ENCODE results near the gene AP1S2. TPM values are rescaled to one million over a fixed set of nuclear protein-coding genes. Genes with fewer than 3 reads are reported as not detected.

AP1S2 gene
- total and polyA plus RNA-seq, 10 of the 15 experiments (the other 5 are each of a cell fraction or from before 2014, with no cell fraction given), result 25.6 to 105 (median 50.7) TPM

GRCh38 chrX:15797707-15798106 lies 56.9 kb downstream of the AP1S2 start (continued):
- TF ChIP-seq ZBTB33 (IDR thresholded peaks at IDR 0.05), result no peak
- TF ChIP-seq TAF1 (IDR thresholded peaks at IDR 0.05; ENCODE audit: borderline replicate concordance, low read depth, low read length), result no peak
- no peak for TF ChIP-seq ZNF687 (IDR thresholded peaks at IDR 0.05)
- no peak for TF ChIP-seq CREM (IDR thresholded peaks at IDR 0.05; ENCODE audit: low read depth)

- in situ Hi-C loops (cut with MboI), result no loop called here
- Histone ChIP-seq H3K79me2 (ENCODE audit: control insufficient read depth, insufficient read depth, low read length) (peaks cover 27% of the 10 kb centered on the region), H3K27ac (ENCODE audit: control insufficient read depth, insufficient read depth) (peak overlapping the region; percentile 67), H3K4me2 (ENCODE audit: control insufficient read depth, insufficient read depth) (peak overlapping the region; percentile 72), H3K36me3 (ENCODE audit: control insufficient read depth in 2 of 2, insufficient read depth in 2 of 2, low read length in 1 of 2) (peaks cover 0 to 15% of the 10 kb centered on the region in 2 experiments; a peak in 1 of 4 replicates), H2AFZ (ENCODE audit: control insufficient read depth, low read depth, low read length) (peak overlapping the region; percentile 90), H4K20me1 (ENCODE audit: control insufficient read depth, insufficient read depth) (no peaks in the 10 kb centered on the region), H3K4me3 (peak overlapping the region; percentile 71), H3K9ac (ENCODE audit: control insufficient read depth, insufficient read depth, low read length) (peak overlapping the region; percentile 78), H3K9me3 (replicated peaks; ENCODE audit: control insufficient read depth, insufficient read depth, low read length) (no peaks in the 10 kb centered on the region), H3K4me1 (ENCODE audit: control insufficient read depth, insufficient read depth, low read length) (no peaks in the 10 kb centered on the region), H3K27me3 (replicated peaks in 1 of 2; ENCODE audit: control insufficient read depth in 2 of 2, insufficient read depth in 2 of 2, low read length in 1 of 2) (no peaks in the 10 kb centered on the region)
- ChIA-PET RAD21 (ENCODE audit: unreplicated experiment) (interaction anchor here (0.6 to 1.5 kb wide), 5 partner anchors 8 to 65 kb away, joined by 3 to 5 read pairs (median 3); partner anchors contain the start of gene AP1S2), SMC1A (ENCODE audit: uncharacterized antibody, unreplicated experiment) (interaction anchor here (0.8 to 3.2 kb wide), 5 partner anchors 9 to 65 kb away, joined by 3 to 16 read pairs (median 9); no protein-coding TSS in a partner anchor), POLR2A (interaction anchor here (0.8 to 2.5 kb wide), 6 partner anchors 8 to 124 kb away, joined by 3 to 18 read pairs (median 8); partner anchors contain the start of gene AP1S2), CTCF (interaction anchor here (1.0 to 1.7 kb wide), 4 partner anchors 9 to 64 kb away, joined by 3 to 8 read pairs (median 4); partner anchors contain the start of gene AP1S2)
- WGBS (ENCODE audit: insufficient coverage, insufficient replicate concordance, low lambda C conversion rate, missing lambda C conversion rate), result 0% methylated on average over 15 of the region's 15 CpGs
- TSS peak; percentile 86 for BruUV-seq (replicated peaks)
- TF ChIP-seq, protein P1, sequence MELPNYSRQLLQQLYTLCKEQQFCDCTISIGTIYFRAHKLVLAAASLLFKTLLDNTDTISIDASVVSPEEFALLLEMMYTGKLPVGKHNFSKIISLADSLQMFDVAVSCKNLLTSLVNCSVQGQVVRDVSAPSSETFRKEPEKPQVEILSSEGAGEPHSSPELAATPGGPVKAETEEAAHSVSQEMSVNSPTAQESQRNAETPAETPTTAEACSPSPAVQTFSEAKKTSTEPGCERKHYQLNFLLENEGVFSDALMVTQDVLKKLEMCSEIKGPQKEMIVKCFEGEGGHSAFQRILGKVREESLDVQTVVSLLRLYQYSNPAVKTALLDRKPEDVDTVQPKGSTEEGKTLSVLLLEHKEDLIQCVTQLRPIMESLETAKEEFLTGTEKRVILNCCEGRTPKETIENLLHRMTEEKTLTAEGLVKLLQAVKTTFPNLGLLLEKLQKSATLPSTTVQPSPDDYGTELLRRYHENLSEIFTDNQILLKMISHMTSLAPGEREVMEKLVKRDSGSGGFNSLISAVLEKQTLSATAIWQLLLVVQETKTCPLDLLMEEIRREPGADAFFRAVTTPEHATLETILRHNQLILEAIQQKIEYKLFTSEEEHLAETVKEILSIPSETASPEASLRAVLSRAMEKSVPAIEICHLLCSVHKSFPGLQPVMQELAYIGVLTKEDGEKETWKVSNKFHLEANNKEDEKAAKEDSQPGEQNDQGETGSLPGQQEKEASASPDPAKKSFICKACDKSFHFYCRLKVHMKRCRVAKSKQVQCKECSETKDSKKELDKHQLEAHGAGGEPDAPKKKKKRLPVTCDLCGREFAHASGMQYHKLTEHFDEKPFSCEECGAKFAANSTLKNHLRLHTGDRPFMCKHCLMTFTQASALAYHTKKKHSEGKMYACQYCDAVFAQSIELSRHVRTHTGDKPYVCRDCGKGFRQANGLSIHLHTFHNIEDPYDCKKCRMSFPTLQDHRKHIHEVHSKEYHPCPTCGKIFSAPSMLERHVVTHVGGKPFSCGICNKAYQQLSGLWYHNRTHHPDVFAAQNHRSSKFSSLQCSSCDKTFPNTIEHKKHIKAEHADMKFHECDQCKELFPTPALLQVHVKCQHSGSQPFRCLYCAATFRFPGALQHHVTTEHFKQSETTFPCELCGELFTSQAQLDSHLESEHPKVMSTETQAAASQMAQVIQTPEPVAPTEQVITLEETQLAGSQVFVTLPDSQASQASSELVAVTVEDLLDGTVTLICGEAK (IDR thresholded peaks at IDR 0.05; ENCODE audit: borderline replicate concordance), result peak; percentile 1; the same call in 1 of the 2 replicates
- TF ChIP-seq GABPA (IDR thresholded peaks at IDR 0.05; ENCODE audit: low read depth) (no peak), SPI1 (IDR thresholded peaks at IDR 0.05; ENCODE audit: borderline replicate concordance, insufficient read depth, low read depth, low read length) (peak; percentile 52), FOXK2 (IDR thresholded peaks at IDR 0.05) (no peak)
- TF ChIP-seq, protein P2, sequence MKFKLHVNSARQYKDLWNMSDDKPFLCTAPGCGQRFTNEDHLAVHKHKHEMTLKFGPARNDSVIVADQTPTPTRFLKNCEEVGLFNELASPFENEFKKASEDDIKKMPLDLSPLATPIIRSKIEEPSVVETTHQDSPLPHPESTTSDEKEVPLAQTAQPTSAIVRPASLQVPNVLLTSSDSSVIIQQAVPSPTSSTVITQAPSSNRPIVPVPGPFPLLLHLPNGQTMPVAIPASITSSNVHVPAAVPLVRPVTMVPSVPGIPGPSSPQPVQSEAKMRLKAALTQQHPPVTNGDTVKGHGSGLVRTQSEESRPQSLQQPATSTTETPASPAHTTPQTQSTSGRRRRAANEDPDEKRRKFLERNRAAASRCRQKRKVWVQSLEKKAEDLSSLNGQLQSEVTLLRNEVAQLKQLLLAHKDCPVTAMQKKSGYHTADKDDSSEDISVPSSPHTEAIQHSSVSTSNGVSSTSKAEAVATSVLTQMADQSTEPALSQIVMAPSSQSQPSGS (IDR thresholded peaks at IDR 0.05; ENCODE audit: low read length), result no peak
- no peak; the same call in 1 of the 3 replicates for ATAC-seq
- FAIRE-seq, result peak; percentile 80
- intact Hi-C loops (cut with micrococcal nuclease; ENCODE audit: unreplicated experiment), result loop anchor here (2.0 to 5.0 kb wide), 2 partner anchors 64 to 114 kb away; partner anchors contain the start of gene AP1S2
- DNase-seq (ENCODE audit: low read depth, low spot score), result peak; percentile 13
Measured at GRCh38 chrX:15790769-15791290, 63.8 kb downstream of the AP1S2 start.

Data from GM12878 (cell line).